ENCODE results near the gene DNAJB7.

- no peak for TF ChIP-seq JUN (IDR thresholded peaks at IDR 0.05; ENCODE audit: borderline replicate concordance, insufficient read depth, insufficient read length, low read depth)
- TF ChIP-seq POLR2A (IDR thresholded peaks at IDR 0.05; ENCODE audit: low read depth, low read length), result no peak
- no peak for TF ChIP-seq CTCF (IDR thresholded peaks at IDR 0.05; ENCODE audit: extremely low read depth in 1 of 2, insufficient read depth in 1 of 2, low read depth in 1 of 2, low read length in 2 of 2)
- TF ChIP-seq POLR2AphosphoS5 (IDR thresholded peaks at IDR 0.05; ENCODE audit: insufficient read depth, low read depth, low read length), result no peak
- no peak for TF ChIP-seq EZH2 (IDR thresholded peaks at IDR 0.05; ENCODE audit: borderline replicate concordance, low read depth, low read length, severe bottlenecking)
- no peak for TF ChIP-seq MYC (IDR thresholded peaks at IDR 0.05; ENCODE audit: low read depth, low read length)
- no peak for TF ChIP-seq FOS (IDR thresholded peaks at IDR 0.05; ENCODE audit: borderline replicate concordance, insufficient read depth, low read length)
Observed at GRCh38 chr22:40908895-40909294, 47.0 kb upstream of the DNAJB7 start.
